K562 (cell line): ENCODE data around the gene MAP1S. TPM values are rescaled to one million over a fixed set of nuclear protein-coding genes. Genes with fewer than 3 reads are reported as not detected.

Experiments
- BRF1 ChIP-seq: IDR thresholded peaks from 3 replicates; pipeline ENCODE4 v1.6.1; 2011; ENCODE audit warnings: borderline replicate concordance, mild to moderate bottlenecking; ENCODE audit not compliant: insufficient read length; ENCODE audit errors: extremely low read depth
- ESRRA ChIP-seq: fragments of 450-650 bp; IDR thresholded peaks from 2 replicates; pipeline ENCODE4 v1.6.1; 2014; ENCODE audit warnings: low read depth, mild to moderate bottlenecking, moderate library complexity, borderline replicate concordance
- MAZ ChIP-seq, 2 experiments: fragments of 450-650 bp in 1 of 2; sonication (generic) in 1 of 2; formaldehyde crosslinking; IDR thresholded peaks in 1 of 2; conservative IDR thresholded peaks in 1 of 2; 2 replicates each; pipeline versions ENCODE4 v1.4.0 to v1.5.0; 2020; ENCODE audit warnings: mild to moderate bottlenecking in 1 of 2, missing genetic modification reagents in 1 of 2
- MTA1 ChIP-seq: fragments of 450-650 bp; IDR thresholded peaks from 2 replicates; pipeline ENCODE4 v1.6.1; 2017; ENCODE audit warnings: borderline replicate concordance
- REST ChIP-seq, 2 experiments: fragments of 450-650 bp; formaldehyde crosslinking in 1 of 2; IDR thresholded peaks; 2 replicates each; pipeline versions ENCODE4 v1.4.0 to v1.6.1; 2014 to 2020; ENCODE audit warnings: mild to moderate bottlenecking in 2 of 2, borderline replicate concordance in 1 of 2, low read depth in 1 of 2
- SMC3 ChIP-seq: conservative IDR thresholded peaks from 2 replicates; pipeline ENCODE4 v1.6.1; 2011; ENCODE audit warnings: low read depth, low read length, improper control_type of control experiment; ENCODE audit not compliant: insufficient read depth
- ZNF282 ChIP-seq: sonication (generic); formaldehyde crosslinking; IDR thresholded peaks from 2 replicates; pipeline ENCODE4 v1.8.1; 2023; ENCODE audit warnings: missing genetic modification reagents
- ZNF347 ChIP-seq: fragments of 450-650 bp; formaldehyde crosslinking; IDR thresholded peaks from 2 replicates; pipeline ENCODE4 v1.4.0; 2020; ENCODE audit warnings: low read depth, mild to moderate bottlenecking, moderate library complexity
- ZNF384 ChIP-seq: IDR thresholded peaks from 2 replicates; pipeline ENCODE4 v1.6.1; 2012; ENCODE audit warnings: low read depth, low read length, improper control_type of control experiment
- polyA plus RNA-seq, 8 experiments: library from polyadenylated mRNA; depleted of rRNA in 4 of 8; stranded (reverse) in 5 of 8; unstranded in 3 of 8; fragments of >200 nt; fragmentation: Nextera tagmentation in 2 of 8; fragmentation: Illumina TruSeq in 1 of 8; extraction: Ambion mirVana in 2 of 8; extraction: Trizol in 1 of 8; gene quantifications; 2 replicates each; pipeline versions ENCODE4 v1.2.1 to v1.2.3, GENCODE V29; 2011 to 2014; ENCODE audit warnings: inconsistent platforms in 1 of 8, missing spikeins in 1 of 8
- total RNA-seq, 7 experiments: library from RNA; depleted of rRNA in 6 of 7; stranded (reverse); fragments of >200 nt in 6 of 7; fragmentation: Illumina TruSeq in 2 of 7; extraction: Trizol in 2 of 7; gene quantifications; 2 replicates each; pipeline versions ENCODE4 v1.2.1 to v1.2.3, GENCODE V29; 2011 to 2021; ENCODE audit warnings: low replicate concordance in 1 of 7
- TF ChIP-seq, protein P1 (sequence below): fragments of 450-650 bp; formaldehyde crosslinking; IDR thresholded peaks from 2 replicates; pipeline ENCODE4 v1.4.0; 2020; ENCODE audit warnings: mild to moderate bottlenecking, moderate library complexity
- TF ChIP-seq, protein P2 (sequence below): sonication (generic); formaldehyde crosslinking; IDR thresholded peaks from 2 replicates; pipeline ENCODE4 v1.8.0; 2022; ENCODE audit warnings: mild to moderate bottlenecking, missing genetic modification reagents, borderline replicate concordance

MAP1S gene
- total and polyA plus RNA-seq, 9 of the 15 experiments (the other 6 are each of a cell fraction or from before 2014, with no cell fraction given), result 2.0 to 81.0 (median 9.5) TPM

DNA sequence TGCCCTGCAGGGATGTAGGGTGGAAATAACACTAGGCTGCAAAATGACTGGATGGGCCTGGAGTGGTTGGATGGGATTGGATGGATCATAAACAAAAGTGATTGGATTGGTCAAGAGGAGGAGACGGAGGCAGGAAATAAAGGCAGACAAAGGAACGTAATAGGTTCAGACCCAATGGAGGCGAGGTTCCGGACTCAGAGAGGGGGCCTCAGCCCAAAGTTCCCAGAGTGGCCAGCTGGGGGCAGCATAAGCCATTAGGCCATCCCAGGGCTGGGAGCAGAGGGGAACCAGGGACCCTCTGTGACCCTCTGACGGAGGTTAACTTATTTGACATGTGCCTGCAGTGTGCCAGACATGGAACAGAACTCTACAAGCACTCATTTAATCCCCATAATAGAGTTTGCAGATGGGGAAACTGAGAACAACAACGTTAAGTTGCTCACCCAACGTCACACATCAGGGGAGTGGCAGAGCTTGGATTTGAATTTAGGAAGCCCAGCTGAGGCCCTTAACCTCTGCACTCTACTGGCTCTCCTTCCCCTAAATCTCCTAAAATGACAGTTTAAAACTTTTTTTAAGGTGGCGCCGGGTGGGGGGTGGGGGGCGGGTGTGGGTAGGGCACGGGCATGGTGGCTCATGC is 15.3 kb upstream of the MAP1S start (continued):
- TF ChIP-seq REST (IDR thresholded peaks at IDR 0.05; ENCODE audit: borderline replicate concordance) (peak; percentile 91), REST (CRISPR knock-in tag; IDR thresholded peaks at IDR 0.05; ENCODE audit: low read depth) (no peak), SMC3 (peak; percentile 81), MAZ (CRISPR knock-in tag; conservative IDR thresholded peaks at IDR 0.05 in 1 of 2, IDR thresholded peaks at IDR 0.05 in 1 of 2) (peak in 1 of 2 experiments; percentile 63; a peak in 1 of 4 replicates), ESRRA (no peak), ZNF384 (no peak), MTA1 (no peak), BRF1 (no peak), ZNF282 (CRISPR knock-in tag) (no peak), ZNF347 (no peak)
- TF ChIP-seq, protein P1, sequence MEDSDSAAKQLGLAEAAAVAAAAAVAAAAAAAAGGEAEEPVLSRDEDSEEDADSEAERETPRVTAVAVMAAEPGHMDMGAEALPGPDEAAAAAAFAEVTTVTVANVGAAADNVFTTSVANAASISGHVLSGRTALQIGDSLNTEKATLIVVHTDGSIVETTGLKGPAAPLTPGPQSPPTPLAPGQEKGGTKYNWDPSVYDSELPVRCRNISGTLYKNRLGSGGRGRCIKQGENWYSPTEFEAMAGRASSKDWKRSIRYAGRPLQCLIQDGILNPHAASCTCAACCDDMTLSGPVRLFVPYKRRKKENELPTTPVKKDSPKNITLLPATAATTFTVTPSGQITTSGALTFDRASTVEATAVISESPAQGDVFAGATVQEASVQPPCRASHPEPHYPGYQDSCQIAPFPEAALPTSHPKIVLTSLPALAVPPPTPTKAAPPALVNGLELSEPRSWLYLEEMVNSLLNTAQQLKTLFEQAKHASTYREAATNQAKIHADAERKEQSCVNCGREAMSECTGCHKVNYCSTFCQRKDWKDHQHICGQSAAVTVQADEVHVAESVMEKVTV (CRISPR knock-in tag), result peak; percentile 79
- TF ChIP-seq, protein P2, sequence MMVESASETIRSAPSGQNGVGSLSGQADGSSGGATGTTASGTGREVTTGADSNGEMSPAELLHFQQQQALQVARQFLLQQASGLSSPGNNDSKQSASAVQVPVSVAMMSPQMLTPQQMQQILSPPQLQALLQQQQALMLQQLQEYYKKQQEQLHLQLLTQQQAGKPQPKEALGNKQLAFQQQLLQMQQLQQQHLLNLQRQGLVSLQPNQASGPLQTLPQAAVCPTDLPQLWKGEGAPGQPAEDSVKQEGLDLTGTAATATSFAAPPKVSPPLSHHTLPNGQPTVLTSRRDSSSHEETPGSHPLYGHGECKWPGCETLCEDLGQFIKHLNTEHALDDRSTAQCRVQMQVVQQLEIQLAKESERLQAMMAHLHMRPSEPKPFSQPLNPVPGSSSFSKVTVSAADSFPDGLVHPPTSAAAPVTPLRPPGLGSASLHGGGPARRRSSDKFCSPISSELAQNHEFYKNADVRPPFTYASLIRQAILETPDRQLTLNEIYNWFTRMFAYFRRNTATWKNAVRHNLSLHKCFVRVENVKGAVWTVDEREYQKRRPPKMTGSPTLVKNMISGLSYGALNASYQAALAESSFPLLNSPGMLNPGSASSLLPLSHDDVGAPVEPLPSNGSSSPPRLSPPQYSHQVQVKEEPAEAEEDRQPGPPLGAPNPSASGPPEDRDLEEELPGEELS (CRISPR knock-in tag), result no peak
